ENCODE measurements around the gene TCOF1.

DNA sequence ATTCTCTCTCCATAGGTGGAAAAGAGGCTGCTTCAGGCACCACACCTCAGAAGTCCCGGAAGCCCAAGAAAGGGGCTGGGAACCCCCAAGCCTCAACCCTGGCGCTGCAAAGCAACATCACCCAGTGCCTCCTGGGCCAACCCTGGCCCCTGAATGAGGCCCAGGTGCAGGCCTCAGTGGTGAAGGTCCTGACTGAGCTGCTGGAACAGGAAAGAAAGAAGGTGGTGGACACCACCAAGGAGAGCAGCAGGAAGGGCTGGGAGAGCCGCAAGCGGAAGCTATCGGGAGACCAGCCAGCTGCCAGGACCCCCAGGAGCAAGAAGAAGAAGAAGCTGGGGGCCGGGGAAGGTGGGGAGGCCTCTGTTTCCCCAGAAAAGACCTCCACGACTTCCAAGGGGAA, 38.8 kb downstream of the TCOF1 start:
- TF ChIP-seq, protein P1, sequence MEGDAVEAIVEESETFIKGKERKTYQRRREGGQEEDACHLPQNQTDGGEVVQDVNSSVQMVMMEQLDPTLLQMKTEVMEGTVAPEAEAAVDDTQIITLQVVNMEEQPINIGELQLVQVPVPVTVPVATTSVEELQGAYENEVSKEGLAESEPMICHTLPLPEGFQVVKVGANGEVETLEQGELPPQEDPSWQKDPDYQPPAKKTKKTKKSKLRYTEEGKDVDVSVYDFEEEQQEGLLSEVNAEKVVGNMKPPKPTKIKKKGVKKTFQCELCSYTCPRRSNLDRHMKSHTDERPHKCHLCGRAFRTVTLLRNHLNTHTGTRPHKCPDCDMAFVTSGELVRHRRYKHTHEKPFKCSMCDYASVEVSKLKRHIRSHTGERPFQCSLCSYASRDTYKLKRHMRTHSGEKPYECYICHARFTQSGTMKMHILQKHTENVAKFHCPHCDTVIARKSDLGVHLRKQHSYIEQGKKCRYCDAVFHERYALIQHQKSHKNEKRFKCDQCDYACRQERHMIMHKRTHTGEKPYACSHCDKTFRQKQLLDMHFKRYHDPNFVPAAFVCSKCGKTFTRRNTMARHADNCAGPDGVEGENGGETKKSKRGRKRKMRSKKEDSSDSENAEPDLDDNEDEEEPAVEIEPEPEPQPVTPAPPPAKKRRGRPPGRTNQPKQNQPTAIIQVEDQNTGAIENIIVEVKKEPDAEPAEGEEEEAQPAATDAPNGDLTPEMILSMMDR (IDR thresholded peaks at IDR 0.05; ENCODE audit: extremely low read depth in 1 of 2, insufficient read depth in 1 of 2, low read depth in 1 of 2, low read length in 2 of 2): no peak
- no peak for TF ChIP-seq POLR2AphosphoS5 (IDR thresholded peaks at IDR 0.05; ENCODE audit: insufficient read depth, low read depth, low read length)

Data from endothelial cell of umbilical vein (primary cell).